Left ventricle myocardium inferior (tissue), 1 donor: ENCODE data around the gene NAAA. TPM values are rescaled to one million over a fixed set of nuclear protein-coding genes. Genes with fewer than 3 reads are reported as not detected.

ENCODE experiments used
- DNase-seq: peaks from one replicate; pipeline ENCODE4 v3.0.0-alpha.2; 2020
- H3K27ac ChIP-seq: fragments of 200-600 bp; replicated peaks from 2 replicates; pipeline ENCODE4 v1.8.0; 2021
- H3K27me3 ChIP-seq: fragments of 200-600 bp; 2 replicates; pipeline ENCODE4 v1.8.0; 2021; ENCODE audit warnings: low read depth
- H3K36me3 ChIP-seq: fragments of 200-600 bp; 2 replicates; pipeline ENCODE4 v1.8.0; 2021
- H3K4me1 ChIP-seq: fragments of 200-600 bp; 2 replicates; pipeline ENCODE4 v1.8.0; 2021
- H3K4me3 ChIP-seq: fragments of 200-600 bp; 2 replicates; pipeline ENCODE4 v1.8.0; 2021; ENCODE audit warnings: mild to moderate bottlenecking, moderate library complexity
- H3K9me3 ChIP-seq: fragments of 200-600 bp; replicated peaks from 2 replicates; pipeline ENCODE4 v1.8.0; 2021
- intact Hi-C: fragments of 100-400 bp; cut with micrococcal nuclease; formaldehyde crosslinking; loops from one replicate; pipeline ENCODE4 v1.11.0; 2022
- total RNA-seq: library from RNA; stranded (reverse); fragmentation: NEBNext Ultra II Directional; extraction: Animal tissue kit (Norgen Biotek cat#: 25700); gene quantifications from one replicate; pipeline ENCODE4 v1.2.1, GENCODE V29; 2021
- TF ChIP-seq, protein P1 (sequence below): fragments of 200-600 bp; IDR thresholded peaks from 2 replicates; pipeline ENCODE4 v1.8.0; 2021; ENCODE audit warnings: antibody characterized with exemption, mild to moderate bottlenecking, borderline replicate concordance
- donor health status: DM: no; HTN: yes; CAD: no; lungs with severe emphysema.

Gene NAAA
- total RNA-seq, 1 donor from 2014 or later: 12.9 TPM

DNA sequence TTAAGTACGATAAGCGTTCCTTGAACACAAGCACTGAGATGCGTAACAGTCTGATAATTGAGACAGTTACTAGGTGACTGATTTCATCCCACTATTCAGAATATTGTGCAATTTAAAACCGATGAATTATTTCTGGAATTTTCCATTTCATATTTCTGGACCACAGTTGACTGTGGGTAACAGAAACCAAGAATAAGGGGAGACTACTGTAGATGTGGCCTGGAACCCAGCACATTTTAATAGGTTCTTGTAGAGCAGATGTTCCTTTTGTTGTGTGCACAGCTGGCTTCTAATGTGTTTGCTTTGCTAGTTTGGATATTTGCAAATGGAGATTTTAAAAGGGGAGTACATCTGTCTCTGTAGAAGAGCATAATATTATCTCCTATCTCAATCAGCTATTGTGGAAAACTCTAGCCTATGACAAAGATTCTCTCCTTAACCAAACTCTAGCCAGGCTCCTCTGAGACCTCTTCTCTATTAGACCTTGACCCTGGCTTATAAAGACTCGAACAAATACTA is 16.4 kb downstream of the NAAA start:
- intact Hi-C loops: no loop called here
- Histone ChIP-seq H3K27me3 (no peaks in the 10 kb centered on the region), H3K36me3 (peaks cover 48% of the 10 kb centered on the region), H3K4me1 (no peaks in the 10 kb centered on the region), H3K9me3 (no peaks in the 10 kb centered on the region), H3K27ac (no peak overlapping the region), H3K4me3 (no peak overlapping the region)
- DNase-seq: no peak
- TF ChIP-seq, protein P1, sequence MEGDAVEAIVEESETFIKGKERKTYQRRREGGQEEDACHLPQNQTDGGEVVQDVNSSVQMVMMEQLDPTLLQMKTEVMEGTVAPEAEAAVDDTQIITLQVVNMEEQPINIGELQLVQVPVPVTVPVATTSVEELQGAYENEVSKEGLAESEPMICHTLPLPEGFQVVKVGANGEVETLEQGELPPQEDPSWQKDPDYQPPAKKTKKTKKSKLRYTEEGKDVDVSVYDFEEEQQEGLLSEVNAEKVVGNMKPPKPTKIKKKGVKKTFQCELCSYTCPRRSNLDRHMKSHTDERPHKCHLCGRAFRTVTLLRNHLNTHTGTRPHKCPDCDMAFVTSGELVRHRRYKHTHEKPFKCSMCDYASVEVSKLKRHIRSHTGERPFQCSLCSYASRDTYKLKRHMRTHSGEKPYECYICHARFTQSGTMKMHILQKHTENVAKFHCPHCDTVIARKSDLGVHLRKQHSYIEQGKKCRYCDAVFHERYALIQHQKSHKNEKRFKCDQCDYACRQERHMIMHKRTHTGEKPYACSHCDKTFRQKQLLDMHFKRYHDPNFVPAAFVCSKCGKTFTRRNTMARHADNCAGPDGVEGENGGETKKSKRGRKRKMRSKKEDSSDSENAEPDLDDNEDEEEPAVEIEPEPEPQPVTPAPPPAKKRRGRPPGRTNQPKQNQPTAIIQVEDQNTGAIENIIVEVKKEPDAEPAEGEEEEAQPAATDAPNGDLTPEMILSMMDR: no peak

DNA sequence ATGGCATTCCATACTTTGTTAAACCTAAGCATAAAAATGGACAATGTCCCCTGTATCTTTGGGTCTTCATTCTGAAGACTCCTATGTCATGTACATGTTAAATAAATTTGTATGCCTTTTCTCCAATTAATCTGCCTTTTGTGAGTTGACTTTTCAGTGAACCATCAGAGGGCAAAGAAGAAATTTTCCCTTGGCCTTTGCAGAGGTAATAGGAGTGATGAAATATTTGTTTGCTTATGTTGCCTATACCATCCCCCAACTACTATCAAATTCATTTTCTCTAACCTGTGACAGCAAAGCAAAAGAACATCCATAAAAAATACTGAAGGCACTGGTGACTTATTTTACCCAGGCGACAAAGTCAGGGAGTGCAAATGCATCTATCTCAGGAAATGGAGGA is 18.2 kb downstream of the NAAA start:
- Histone ChIP-seq H3K4me3 (no peak overlapping the region), H3K4me1 (no peaks in the 10 kb centered on the region), H3K27me3 (no peaks in the 10 kb centered on the region), H3K27ac (no peak overlapping the region), H3K36me3 (peaks cover 62% of the 10 kb centered on the region), H3K9me3 (no peaks in the 10 kb centered on the region)
- intact Hi-C loops: no loop called here
- DNase-seq: no peak
- TF ChIP-seq, protein P1: no peak

DNA sequence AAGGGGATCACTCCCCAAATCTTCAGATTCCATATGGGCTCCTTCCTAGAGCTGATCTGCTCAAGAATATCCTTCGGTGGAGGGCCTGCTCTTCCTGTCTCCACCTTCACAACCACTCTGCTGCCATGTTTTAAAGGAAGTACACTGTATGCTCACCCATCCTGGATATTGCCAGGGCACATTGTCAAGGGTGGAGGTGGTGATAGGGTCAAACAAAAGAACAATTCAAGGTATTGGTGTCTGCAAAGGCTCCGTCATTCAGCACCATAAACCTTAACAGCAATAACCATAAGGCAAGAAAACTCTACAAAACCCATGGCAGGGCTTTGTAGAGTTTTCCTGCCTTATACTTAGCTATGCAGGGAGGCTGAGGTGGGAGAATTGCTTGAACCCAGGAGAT is 18.9 kb downstream of the NAAA start:
- H3K4me3 ChIP-seq: no peak overlapping the region
- H3K9me3 ChIP-seq: no peaks in the 10 kb centered on the region
- TF ChIP-seq, protein P1: no peak
- no peak for DNase-seq
- H3K27me3 ChIP-seq: no peaks in the 10 kb centered on the region
- intact Hi-C loops: no loop called here
- H3K36me3 ChIP-seq: peaks cover 69% of the 10 kb centered on the region
- H3K4me1 ChIP-seq: no peaks in the 10 kb centered on the region
- H3K27ac ChIP-seq: no peak overlapping the region

DNA sequence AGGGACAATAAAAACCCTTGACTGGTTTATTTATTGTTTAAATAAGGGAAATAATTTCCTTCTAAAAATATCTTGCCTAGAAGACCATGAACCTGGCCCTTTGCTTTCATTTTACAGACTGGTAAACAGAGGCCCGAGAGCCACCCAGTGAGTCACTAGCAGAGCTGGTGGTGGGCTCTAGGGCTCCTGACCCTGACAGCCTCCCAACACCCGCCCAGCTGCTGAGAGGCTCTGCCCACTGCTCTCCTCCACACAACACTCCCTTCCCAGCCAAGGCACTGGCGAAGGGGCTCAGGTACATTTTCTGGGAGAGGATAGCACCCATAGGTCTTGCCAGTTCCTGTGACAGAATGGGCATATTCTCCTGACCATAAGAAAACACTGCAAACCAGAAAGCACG is 20.5 kb downstream of the NAAA start:
- intact Hi-C loops: no loop called here
- DNase-seq: no peak
- Histone ChIP-seq H3K4me3 (no peak overlapping the region), H3K9me3 (no peaks in the 10 kb centered on the region), H3K27me3 (no peaks in the 10 kb centered on the region), H3K4me1 (peaks cover 5% of the 10 kb centered on the region), H3K27ac (no peak overlapping the region), H3K36me3 (peaks cover 71% of the 10 kb centered on the region)
- TF ChIP-seq, protein P1: no peak

DNA sequence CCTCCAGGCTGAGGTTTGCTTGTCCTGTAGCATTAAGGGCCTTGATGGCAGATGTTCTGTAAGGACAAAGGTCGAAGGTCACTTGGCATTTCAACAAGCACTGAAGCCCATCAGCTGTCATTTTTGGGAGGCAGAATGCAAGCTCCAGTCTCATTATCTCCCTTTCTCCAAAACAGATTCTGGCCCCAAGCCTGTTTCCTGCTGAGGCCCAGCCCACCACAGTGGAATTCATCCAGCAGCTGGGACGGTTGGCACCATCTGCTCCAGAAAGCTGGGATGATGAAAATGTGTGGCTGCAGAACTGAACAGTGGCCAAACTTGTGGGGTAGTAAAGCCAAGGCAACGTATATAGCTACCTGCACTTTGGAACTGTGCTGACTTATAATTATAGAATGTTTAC is 20.9 kb downstream of the NAAA start:
- DNase-seq: peak; percentile 26
- Histone ChIP-seq H3K9me3 (no peaks in the 10 kb centered on the region), H3K27me3 (no peaks in the 10 kb centered on the region), H3K4me1 (peaks cover 5% of the 10 kb centered on the region), H3K27ac (no peak overlapping the region), H3K4me3 (no peak overlapping the region), H3K36me3 (peaks cover 68% of the 10 kb centered on the region)
- intact Hi-C loops: no loop called here
- TF ChIP-seq, protein P1: no peak
